ENCODE results near the gene SCMH1.

GRCh38 chr1:41160498-41161110 lies 81.5 kb downstream of the SCMH1 start:
- no peak for TF ChIP-seq CTCF (IDR thresholded peaks at IDR 0.05)
- no peak for TF ChIP-seq POLR2A (IDR thresholded peaks at IDR 0.05)
- no peak for TF ChIP-seq EP300 (IDR thresholded peaks at IDR 0.05)
